ENCODE measurements around the gene LRP1B. TPM values are rescaled to one million over a fixed set of nuclear protein-coding genes. Genes with fewer than 3 reads are reported as not detected.

LRP1B gene
- total RNA-seq, 1 donor from 2014 or later: 1.7 TPM

- Mint-ChIP-seq H3K4me3 (no peak overlapping the region), H3K4me1 (peaks cover 8% of the 10 kb centered on the region), H3K9me3 (no peaks in the 10 kb centered on the region), H3K36me3 (no peaks in the 10 kb centered on the region), H3K27me3 (ENCODE audit: low read depth) (no peaks in the 10 kb centered on the region), H3K27ac (no peak overlapping the region)
- no peak for DNase-seq (ENCODE audit: low spot score in 2 of 2, unreplicated experiment in 2 of 2)
- no peak for TF ChIP-seq CTCF (IDR thresholded peaks at IDR 0.05; ENCODE audit: unreplicated experiment)
These were observed 1541.5 kb downstream of the LRP1B start for GRCh38 chr2:140589273-140589672.

GRCh38 chr2:140586379-140586778 is 1544.4 kb downstream of the LRP1B start:
- Mint-ChIP-seq H3K4me1 (peaks cover 8% of the 10 kb centered on the region), H3K9me3 (no peaks in the 10 kb centered on the region), H3K36me3 (no peaks in the 10 kb centered on the region), H3K27ac (no peak overlapping the region), H3K27me3 (ENCODE audit: low read depth) (no peaks in the 10 kb centered on the region), H3K4me3 (no peak overlapping the region)
- no peak for TF ChIP-seq CTCF (IDR thresholded peaks at IDR 0.05; ENCODE audit: unreplicated experiment)
- no peak for DNase-seq (ENCODE audit: low spot score in 2 of 2, unreplicated experiment in 2 of 2)

GRCh38 chr2:140585016-140585415 is 1545.8 kb downstream of the LRP1B start:
- TF ChIP-seq CTCF (IDR thresholded peaks at IDR 0.05; ENCODE audit: unreplicated experiment): no peak
- no peak for DNase-seq (ENCODE audit: low spot score in 2 of 2, unreplicated experiment in 2 of 2)
- no peaks in the 10 kb centered on the region for H3K27me3 Mint-ChIP-seq (ENCODE audit: low read depth)
- no peak overlapping the region for H3K27ac Mint-ChIP-seq
- H3K9me3 Mint-ChIP-seq: no peaks in the 10 kb centered on the region
- H3K4me1 Mint-ChIP-seq: peaks cover 18% of the 10 kb centered on the region
- no peaks in the 10 kb centered on the region for H3K36me3 Mint-ChIP-seq
- H3K4me3 Mint-ChIP-seq: no peak overlapping the region

- peaks cover 18% of the 10 kb centered on the region for H3K4me1 Mint-ChIP-seq
- H3K36me3 Mint-ChIP-seq: no peaks in the 10 kb centered on the region
- no peak overlapping the region for H3K4me3 Mint-ChIP-seq
- DNase-seq (ENCODE audit: low spot score in 2 of 2, unreplicated experiment in 2 of 2): no peak
- no peaks in the 10 kb centered on the region for H3K9me3 Mint-ChIP-seq
- no peak overlapping the region for H3K27ac Mint-ChIP-seq
- no peaks in the 10 kb centered on the region for H3K27me3 Mint-ChIP-seq (ENCODE audit: low read depth)
- no peak for TF ChIP-seq CTCF (IDR thresholded peaks at IDR 0.05; ENCODE audit: unreplicated experiment)
These were observed 1546.3 kb downstream of the LRP1B start for GRCh38 chr2:140584471-140584870.

- peaks cover 13% of the 10 kb centered on the region for H3K4me1 Mint-ChIP-seq
- no peaks in the 10 kb centered on the region for H3K27me3 Mint-ChIP-seq (ENCODE audit: low read depth)
- H3K27ac Mint-ChIP-seq: no peak overlapping the region
- no peak for DNase-seq (ENCODE audit: low spot score in 2 of 2, unreplicated experiment in 2 of 2)
- H3K36me3 Mint-ChIP-seq: no peaks in the 10 kb centered on the region
- TF ChIP-seq CTCF (IDR thresholded peaks at IDR 0.05; ENCODE audit: unreplicated experiment): no peak
- H3K9me3 Mint-ChIP-seq: peaks cover 4% of the 10 kb centered on the region
- no peak overlapping the region for H3K4me3 Mint-ChIP-seq
These were observed 1550.2 kb downstream of the LRP1B start for GRCh38 chr2:140580532-140581151.

- Mint-ChIP-seq H3K4me3 (no peak overlapping the region), H3K9me3 (peaks cover 4% of the 10 kb centered on the region), H3K4me1 (peaks cover 13% of the 10 kb centered on the region), H3K27me3 (ENCODE audit: low read depth) (no peaks in the 10 kb centered on the region), H3K36me3 (no peaks in the 10 kb centered on the region), H3K27ac (no peak overlapping the region)
- no peak for DNase-seq (ENCODE audit: low spot score in 2 of 2, unreplicated experiment in 2 of 2)
- no peak for TF ChIP-seq CTCF (IDR thresholded peaks at IDR 0.05; ENCODE audit: unreplicated experiment)
These were observed 1553.4 kb downstream of the LRP1B start for GRCh38 chr2:140577453-140577852.
